RWPE1 (cell line): Measurements from ENCODE around the gene FGF12.

Source experiments
- CTCF ChIA-PET: fragments of 350-600 bp; sonication (Branson Sonifier 250); formaldehyde crosslinking; extraction: SDS; loops from one replicate; lab custom pipeline; 2021; lab: Yijun Ruan, JAX
- POLR2A ChIA-PET: fragments of 400-600 bp; formaldehyde crosslinking; extraction: SDS; loops from one replicate; lab custom pipeline; 2020; ENCODE audit warnings: antibody characterized with exemption; ENCODE audit not compliant: low non-redundant PET; lab: Yijun Ruan, JAX
- DNase-seq: peaks from one replicate; pipeline ENCODE4 v3.0.0; 2012; ENCODE audit warnings: low spot score
- H3K27ac ChIP-seq: fragments of 450-650 bp; 2 replicates; pipeline ENCODE4 v1.5.1; 2017
- CTCF ChIP-seq: fragments of 450-650 bp; conservative IDR thresholded peaks from 2 replicates; pipeline ENCODE4 v1.5.1; 2017; ENCODE audit warnings: low read depth, mild to moderate bottlenecking

The FGF12 gene

GRCh38 chr3:192620275-192620674 lies 107.1 kb downstream of the FGF12 start:
- DNase-seq, result no peak
- POLR2A ChIA-PET, result no interaction called here
- H3K27ac ChIP-seq, result no peak overlapping the region
- TF ChIP-seq CTCF, result no peak
- CTCF ChIA-PET, result interaction anchor here (0.7 kb wide), 1 partner anchor 15 kb away, joined by 3 read pairs; no protein-coding TSS in a partner anchor

DNA sequence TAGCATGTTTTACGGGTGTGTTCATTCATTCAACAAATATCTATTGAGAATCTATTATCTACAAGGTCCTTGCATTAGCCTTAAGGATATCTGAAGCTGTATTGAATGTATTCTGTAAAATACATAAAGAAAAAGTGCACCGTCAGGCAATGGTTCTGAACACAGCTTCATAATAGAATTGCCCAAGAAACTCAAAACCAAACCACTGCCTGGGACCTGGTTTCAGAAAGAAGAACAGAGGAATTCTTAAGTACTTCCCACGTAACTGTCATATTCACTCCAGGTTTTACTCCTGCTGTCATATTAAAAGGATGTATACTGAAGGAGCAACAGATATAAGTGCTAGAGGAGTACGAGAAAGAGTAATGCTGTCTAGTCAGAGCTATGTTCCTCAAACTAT lies 115.9 kb downstream of the FGF12 start:
- TF ChIP-seq CTCF, result no peak
- ChIA-PET POLR2A (no interaction called here), CTCF (no interaction called here)
- DNase-seq, result no peak
- no peak overlapping the region for H3K27ac ChIP-seq

GRCh38 chr3:192608726-192609600 lies 118.4 kb downstream of the FGF12 start:
- no peak overlapping the region for H3K27ac ChIP-seq
- no peak for TF ChIP-seq CTCF
- ChIA-PET CTCF (interaction anchor here (0.6 kb wide), 1 partner anchor 1769 kb away, joined by 3 read pairs; no protein-coding TSS in a partner anchor), POLR2A (no interaction called here)
- no peak for DNase-seq

GRCh38 chr3:192607798-192608197 lies 119.5 kb downstream of the FGF12 start:
- POLR2A ChIA-PET, result no interaction called here
- no peak for DNase-seq
- TF ChIP-seq CTCF, result no peak
- CTCF ChIA-PET, result interaction anchor here (0.7 kb wide), 1 partner anchor 437 kb away, joined by 4 read pairs; no protein-coding TSS in a partner anchor
- H3K27ac ChIP-seq, result no peak overlapping the region

DNA sequence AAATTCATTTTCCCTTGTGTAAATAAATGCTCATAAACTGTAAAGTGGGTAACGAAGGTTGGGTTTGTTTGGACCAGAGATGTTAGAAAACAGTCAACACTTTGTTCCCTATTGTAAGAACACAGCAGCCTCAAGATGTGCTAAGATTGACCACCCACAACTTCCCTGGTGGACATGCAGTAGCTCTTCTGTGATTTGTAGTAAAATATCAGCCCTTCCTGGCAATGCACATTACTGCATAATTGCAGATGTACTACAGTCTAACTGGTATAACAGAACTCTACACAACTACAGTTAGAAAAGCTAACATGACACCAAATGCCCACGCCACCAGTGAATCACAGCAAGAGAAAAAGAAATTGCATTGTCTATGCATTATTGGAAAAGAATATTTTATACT lies 129.4 kb downstream of the FGF12 start:
- no peak overlapping the region for H3K27ac ChIP-seq
- POLR2A ChIA-PET, result no interaction called here
- TF ChIP-seq CTCF, result no peak
- DNase-seq, result no peak
- CTCF ChIA-PET, result no interaction called here

DNA sequence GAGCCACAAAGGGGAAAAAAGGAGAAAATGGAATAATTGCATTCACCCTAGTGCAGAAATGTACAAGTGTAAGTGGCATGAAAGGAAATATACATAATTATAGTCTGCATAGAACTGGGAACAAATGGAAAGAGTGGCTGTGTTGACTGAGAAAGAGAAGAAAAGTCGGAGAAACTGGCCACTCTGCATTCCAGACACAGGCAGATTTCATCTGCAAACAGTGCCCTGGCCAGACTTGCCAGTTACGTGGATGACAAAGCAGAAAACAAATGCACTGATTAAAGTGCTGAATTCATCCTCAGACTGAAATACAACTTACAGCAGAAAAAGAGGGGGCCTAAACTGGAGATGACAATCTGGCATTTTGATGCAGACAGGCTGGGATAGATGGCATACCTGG lies 129.8 kb downstream of the FGF12 start:
- H3K27ac ChIP-seq, result no peak overlapping the region
- ChIA-PET POLR2A (no interaction called here), CTCF (no interaction called here)
- no peak for DNase-seq
- TF ChIP-seq CTCF, result no peak
